K562 treated with DMSO at 1 percent for 24 hours (cell line): Measurements from ENCODE around the gene HOXA9. TPM values are rescaled to one million over a fixed set of nuclear protein-coding genes. Genes with fewer than 3 reads are reported as not detected.

Source experiments
- total RNA-seq: library from RNA; unstranded; fragments of 300-600 nt; gene quantifications from 2 replicates; pipeline ENCODE4 v1.2.3, GENCODE V29; 2022; ENCODE audit warnings: low read depth; ENCODE audit not compliant: insufficient read depth

The HOXA9 gene
- not detected in 2 replicates for total RNA-seq

GRCh38 chr7:27165089-27165995 lies at the start of gene HOXA9:
HOXA9 (minus strand) TSS chr7:27165537; CDS start chr7:27165457, 80 bp downstream.

GRCh38 chr7:27199849-27200760 lies 34.8 kb upstream of the HOXA9 start, which contains the start of gene HOXA13:
HOXA13 (minus strand) TSS chr7:27200091; CDS start chr7:27200077, 14 bp downstream.

GRCh38 chr7:27185013-27185853 lies 19.9 kb upstream of the HOXA9 start, which contains the start of gene HOXA11:
HOXA11 (minus strand) TSS chr7:27185232; CDS start chr7:27185144, 88 bp downstream.

GRCh38 chr7:27173956-27174873 lies 8.9 kb upstream of the HOXA9 start, which contains the start of gene HOXA10:
HOXA10 (minus strand) TSS chr7:27174320; CDS start chr7:27174306, 14 bp downstream.

GRCh38 chr7:27156508-27156898 lies 8.8 kb downstream of the HOXA9 start, which contains the start of gene HOXA7:
HOXA7 (minus strand) TSS chr7:27156675; CDS start chr7:27156545, 130 bp downstream.

GRCh38 chr7:27151931-27152815 lies 13.2 kb downstream of the HOXA9 start, which contains the start of gene HOXA3:
HOXA3 (minus strand) TSS chr7:27152583; CDS start chr7:27110640, 41,943 bp downstream.

GRCh38 chr7:27147199-27148030 lies 17.9 kb downstream of the HOXA9 start, which contains the start of gene HOXA6:
HOXA6 (minus strand) TSS chr7:27147774; CDS start chr7:27147749, 25 bp downstream.

GRCh38 chr7:27143023-27143949 lies 22.1 kb downstream of the HOXA9 start, which contains the start of gene HOXA5:
HOXA5 (minus strand) TSS chr7:27143681; CDS start chr7:27143607, 74 bp downstream.

GRCh38 chr7:27130540-27131389 lies 34.6 kb downstream of the HOXA9 start, which contains the start of gene HOXA4:
HOXA4 (minus strand) TSS chr7:27130757; CDS start chr7:27130733, 24 bp downstream.

Other genes with a start within 250 kb of the HOXA9 start
- gene HOXA1, start 69.5 kb downstream of the HOXA9 start, total RNA-seq = 0.12 TPM in 1 of 2 replicates, not detected in the other
- gene HOXA2, start 62.9 kb downstream of the HOXA9 start, total RNA-seq = not detected in 2 replicates
- not detected in 2 replicates for gene HOXA4, start 34.8 kb downstream of the HOXA9 start, total RNA-seq
- gene HOXA5, start 21.9 kb downstream of the HOXA9 start, total RNA-seq = not detected in 2 replicates
- gene HOXA6, start 17.8 kb downstream of the HOXA9 start, total RNA-seq = not detected in 2 replicates
- gene HOXA3, start 13.0 kb downstream of the HOXA9 start, total RNA-seq = not detected in 2 replicates
- gene HOXA7, start 8.9 kb downstream of the HOXA9 start, total RNA-seq = not detected in 2 replicates
- not detected in 2 replicates for gene HOXA10, start 8.8 kb upstream of the HOXA9 start, total RNA-seq
- gene HOXA11, start 19.7 kb upstream of the HOXA9 start, total RNA-seq = not detected in 2 replicates
- gene HOXA13, start 34.6 kb upstream of the HOXA9 start, total RNA-seq = not detected in 2 replicates
- gene EVX1, start 77.3 kb upstream of the HOXA9 start, total RNA-seq = not detected in 2 replicates